ENCODE measurements around the gene MSRB1. TPM values are rescaled to one million over a fixed set of nuclear protein-coding genes. Genes with fewer than 3 reads are reported as not detected.

Gene MSRB1
- total and polyA plus RNA-seq, 2 of the 13 experiments (the other 11 are each of a cell fraction or from before 2014, with no cell fraction given): 32.1 to 75.4 TPM

- TF ChIP-seq ZNF274 (CRISPR knock-in tag; IDR thresholded peaks at IDR 0.05): peak; percentile 77; the same call in 1 of the 2 replicates
- 0 out of 2 replicates have a peak, but pooled peaks have one; percentile 36 for TF ChIP-seq TGIF2 (CRISPR knock-in tag; IDR thresholded peaks at IDR 0.05)
- TF ChIP-seq ZNF713 (CRISPR knock-in tag; IDR thresholded peaks at IDR 0.05): no peak
- peak; percentile 18; the same call in 1 of the 2 replicates for TF ChIP-seq GATAD2A (CRISPR knock-in tag; IDR thresholded peaks at IDR 0.05)
- TF ChIP-seq NCOA2 (CRISPR knock-in tag; IDR thresholded peaks at IDR 0.05): no peak; the same call in 1 of the 2 replicates
- peak; percentile 92 for TF ChIP-seq ELF1 (CRISPR knock-in tag; IDR thresholded peaks at IDR 0.05)
- no peak; the same call in 1 of the 2 replicates for TF ChIP-seq SMYD3 (CRISPR knock-in tag; IDR thresholded peaks at IDR 0.05)
- no peak for TF ChIP-seq ZNF318 (CRISPR knock-in tag; IDR thresholded peaks at IDR 0.05)
- TF ChIP-seq SAP130 (CRISPR knock-in tag; IDR thresholded peaks at IDR 0.05; ENCODE audit: low read depth): peak; percentile 96
- TF ChIP-seq YY1 (IDR thresholded peaks at IDR 0.05; ENCODE audit: insufficient read depth, insufficient replicate concordance, low read depth, low read length): peak; percentile 83
- no peak for TF ChIP-seq HNRNPLL (IDR thresholded peaks at IDR 0.05; ENCODE audit: low read depth, low read length, poor library complexity, severe bottlenecking)
- no peak for TF ChIP-seq ZNF567 (CRISPR knock-in tag; IDR thresholded peaks at IDR 0.05; ENCODE audit: borderline replicate concordance)
- peak; percentile 61; the same call in 1 of the 2 replicates for TF ChIP-seq UBTF (CRISPR knock-in tag; IDR thresholded peaks at IDR 0.05)
- TF ChIP-seq EP300 (IDR thresholded peaks at IDR 0.05; ENCODE audit: low read depth in 2 of 2, low read length in 2 of 2): no peak
- no peak for TF ChIP-seq EP300 (CRISPR knock-in tag; IDR thresholded peaks at IDR 0.05; ENCODE audit: borderline replicate concordance)
- TF ChIP-seq CBX1 (IDR thresholded peaks at IDR 0.05; ENCODE audit: low read depth): peak; percentile 66
- 0 out of 2 replicates have a peak, but pooled peaks have one; percentile 21 for TF ChIP-seq CBFB (CRISPR knock-in tag; IDR thresholded peaks at IDR 0.05)
- no peak for TF ChIP-seq ZNF747 (CRISPR knock-in tag; IDR thresholded peaks at IDR 0.05; ENCODE audit: borderline replicate concordance)
- TF ChIP-seq CREB1 (IDR thresholded peaks at IDR 0.05): peak; percentile 35; the same call in 1 of the 2 replicates
- TF ChIP-seq CREB1 (CRISPR knock-in tag; IDR thresholded peaks at IDR 0.05): no peak
These were observed at the start of gene MSRB1 (continued) for GRCh38 chr16:1942810-1943726.

Data from HepG2 (cell line).